ENCODE data around the gene NRSN2.
A peak's percentile ranks its signal among the peaks of the same experiment; 100 is the strongest.
"Not testable (repeated sequence)": the region's sequence is repeated elsewhere in the genome, so short reads cannot be mapped to it uniquely, and the experiment has no call there.

Gene NRSN2

GRCh38 chr20:325889-326644 lies 20.8 kb upstream of the NRSN2 start:
- DNase-seq: no peak

DNA sequence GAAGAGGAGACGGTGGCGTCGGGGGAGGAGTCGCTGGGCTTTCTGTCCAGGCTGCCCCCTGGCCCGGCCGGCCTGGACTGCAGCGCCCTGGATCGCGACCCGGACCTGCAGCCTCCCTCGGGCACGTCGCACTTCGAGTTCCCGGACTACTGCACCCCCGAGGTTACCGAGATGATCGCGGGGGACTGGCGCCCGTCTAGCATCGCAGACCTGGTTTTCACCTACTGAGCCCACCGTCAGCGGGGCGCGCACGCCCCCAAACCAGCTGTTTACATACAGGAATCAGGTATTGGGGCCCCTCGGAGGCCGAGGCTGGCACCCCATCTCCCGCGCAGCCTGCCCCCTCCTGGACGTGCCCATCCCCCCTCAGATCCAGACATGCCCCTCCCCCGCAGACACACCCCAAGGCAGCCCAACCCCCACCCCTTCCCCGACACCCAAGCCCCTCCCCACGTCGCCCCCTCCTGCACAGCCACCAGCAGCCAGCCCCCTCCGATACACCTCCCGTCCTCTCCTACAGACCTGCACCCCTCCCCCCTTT lies 20.2 kb upstream of the NRSN2 start:
- no peak for DNase-seq

DNA sequence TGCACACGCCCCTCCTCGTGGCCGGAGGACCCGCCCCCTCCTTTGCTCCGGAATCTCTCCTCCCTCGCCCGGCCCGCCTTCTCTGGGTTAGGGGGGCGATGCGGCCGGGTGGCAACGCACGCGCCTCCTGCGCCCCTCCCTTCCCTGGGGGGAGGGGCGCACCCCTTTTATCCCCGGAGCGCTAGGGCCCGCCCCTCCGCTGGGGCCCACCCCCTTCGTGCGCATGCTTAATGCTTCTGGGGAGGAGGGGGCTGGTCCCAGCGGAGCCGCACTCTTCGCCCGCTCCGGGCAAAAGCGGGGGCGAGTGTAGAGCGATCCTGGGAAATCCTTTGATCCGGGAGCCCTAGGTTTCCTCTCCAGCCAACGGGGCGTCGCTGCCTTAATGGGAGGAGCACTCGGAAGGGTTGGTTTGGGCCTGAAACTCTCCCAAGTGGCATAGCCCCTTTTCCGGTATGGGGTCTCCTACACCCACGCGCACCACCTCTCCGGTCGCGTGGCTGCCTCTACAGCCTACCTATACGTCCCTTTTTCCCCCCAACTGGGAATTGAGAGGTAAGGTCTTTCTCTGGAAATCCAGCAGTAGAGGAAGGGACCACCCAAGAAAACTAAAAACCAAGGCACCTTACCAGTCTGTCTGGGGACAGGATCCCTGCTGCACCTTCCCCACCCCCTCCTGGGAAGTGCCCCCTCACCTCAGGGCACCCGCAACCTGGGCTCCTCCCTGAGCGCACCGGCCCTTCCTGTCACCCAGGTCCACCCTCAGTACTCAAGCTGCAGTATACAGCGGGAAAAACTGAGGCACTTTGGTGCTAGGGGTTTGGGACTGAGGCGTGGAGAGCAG lies 19.5 kb upstream of the NRSN2 start:
- DNase-seq: peak; percentile 62

DNA sequence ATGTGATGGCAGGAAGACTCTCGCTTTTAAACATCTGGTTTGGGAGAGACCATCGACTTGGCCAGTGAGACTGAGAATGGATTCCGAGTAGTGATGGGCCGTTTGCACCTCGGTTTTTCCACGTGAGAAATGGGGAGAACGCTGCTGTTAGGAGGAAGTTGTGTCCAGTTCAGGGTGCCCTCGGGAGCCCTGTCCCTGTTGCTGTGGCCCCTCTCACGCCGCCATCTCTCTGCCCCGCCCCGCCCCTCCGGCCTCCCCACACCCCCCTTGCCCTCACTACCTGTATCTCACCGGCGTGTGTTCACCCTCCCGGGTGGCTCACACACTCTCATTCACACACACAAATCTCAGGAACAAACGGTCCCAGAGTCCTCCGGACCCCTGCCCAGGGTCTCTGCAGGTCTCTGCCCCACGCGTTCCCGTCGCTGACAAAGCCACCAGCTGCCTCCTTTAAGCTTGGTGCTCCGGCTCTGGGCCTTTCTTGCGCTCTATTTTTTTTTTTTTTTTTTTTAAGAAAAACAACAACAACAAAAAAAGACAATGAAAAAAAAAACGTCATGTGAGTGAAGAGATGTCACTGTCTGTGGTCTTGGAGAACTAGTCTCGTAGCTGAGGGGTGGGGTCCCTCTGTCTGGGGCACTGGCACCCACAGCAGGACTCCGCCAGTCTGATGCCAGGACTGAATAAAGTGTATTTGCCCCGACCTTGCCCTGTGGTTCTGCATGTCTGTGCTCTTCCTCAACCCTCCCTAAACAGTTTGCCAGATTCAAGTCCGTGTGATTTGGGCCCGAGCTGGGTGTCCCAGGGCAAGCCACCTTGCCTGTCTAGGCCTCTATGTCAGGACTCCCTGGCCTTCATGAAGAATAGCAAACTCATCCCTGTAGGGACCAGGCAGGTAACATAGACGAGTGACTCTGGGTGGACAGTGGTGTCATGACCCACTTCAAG lies 18.6 kb upstream of the NRSN2 start:
- no peak for DNase-seq

GRCh38 chr20:328975-329695 lies 17.8 kb upstream of the NRSN2 start:
- no peak for DNase-seq

- DNase-seq: no peak
Observed at GRCh38 chr20:329851-330232, 17.1 kb upstream of the NRSN2 start.

- no peak for DNase-seq
Observed at GRCh38 chr20:330233-331149, 16.4 kb upstream of the NRSN2 start.

DNA sequence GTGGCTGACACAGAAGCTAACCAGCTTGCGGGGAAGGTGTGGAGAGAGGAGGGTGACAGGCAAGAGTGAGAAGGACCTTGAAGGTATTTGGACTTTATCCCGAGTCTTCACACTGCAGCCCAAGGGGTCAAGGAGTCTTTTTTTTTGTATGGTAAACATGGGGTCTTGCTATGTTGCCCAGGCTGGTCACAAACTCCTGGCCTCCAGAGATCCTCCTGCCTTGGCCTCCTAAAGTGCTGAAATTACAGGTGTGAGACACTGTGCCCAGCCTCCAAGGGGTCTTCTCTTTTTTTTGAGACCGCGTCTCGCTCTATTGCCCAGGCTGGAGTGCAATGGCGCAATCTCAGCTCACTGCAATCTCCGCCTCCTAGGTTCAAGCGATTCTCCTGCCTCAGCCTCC lies 12.3 kb upstream of the NRSN2 start:
- no peak for DNase-seq

- DNase-seq: not testable (repeated sequence)
Observed at GRCh38 chr20:336040-336439, 10.9 kb upstream of the NRSN2 start.

- no peak for DNase-seq
Observed at GRCh38 chr20:341682-342081, 5.2 kb upstream of the NRSN2 start.

- no peak for DNase-seq
Observed at GRCh38 chr20:343107-343506, 3.8 kb upstream of the NRSN2 start.

GRCh38 chr20:346033-346639 lies 775 bp upstream of the NRSN2 start:
- no peak for DNase-seq

DNA sequence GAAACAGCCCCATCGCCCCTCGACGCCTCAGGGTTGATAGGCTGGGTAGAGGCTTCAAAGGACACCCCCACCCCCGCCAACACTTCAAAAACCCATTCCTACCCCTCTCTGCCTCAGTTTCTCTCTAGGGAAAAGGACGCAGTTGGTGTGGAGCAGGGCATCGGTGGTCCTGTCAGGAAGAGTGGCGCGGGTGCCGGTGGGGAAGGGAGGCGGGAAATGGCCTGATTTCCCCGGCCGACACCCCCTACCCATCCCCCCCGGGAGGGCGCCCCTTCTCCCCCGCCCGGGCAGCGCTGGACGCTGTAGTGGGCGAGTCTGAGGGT lies 367 bp downstream of the NRSN2 start:
- DNase-seq: no peak

GRCh38 chr20:347640-348484 lies 951 bp downstream of the NRSN2 start:
- peak; percentile 62 for DNase-seq

DNA sequence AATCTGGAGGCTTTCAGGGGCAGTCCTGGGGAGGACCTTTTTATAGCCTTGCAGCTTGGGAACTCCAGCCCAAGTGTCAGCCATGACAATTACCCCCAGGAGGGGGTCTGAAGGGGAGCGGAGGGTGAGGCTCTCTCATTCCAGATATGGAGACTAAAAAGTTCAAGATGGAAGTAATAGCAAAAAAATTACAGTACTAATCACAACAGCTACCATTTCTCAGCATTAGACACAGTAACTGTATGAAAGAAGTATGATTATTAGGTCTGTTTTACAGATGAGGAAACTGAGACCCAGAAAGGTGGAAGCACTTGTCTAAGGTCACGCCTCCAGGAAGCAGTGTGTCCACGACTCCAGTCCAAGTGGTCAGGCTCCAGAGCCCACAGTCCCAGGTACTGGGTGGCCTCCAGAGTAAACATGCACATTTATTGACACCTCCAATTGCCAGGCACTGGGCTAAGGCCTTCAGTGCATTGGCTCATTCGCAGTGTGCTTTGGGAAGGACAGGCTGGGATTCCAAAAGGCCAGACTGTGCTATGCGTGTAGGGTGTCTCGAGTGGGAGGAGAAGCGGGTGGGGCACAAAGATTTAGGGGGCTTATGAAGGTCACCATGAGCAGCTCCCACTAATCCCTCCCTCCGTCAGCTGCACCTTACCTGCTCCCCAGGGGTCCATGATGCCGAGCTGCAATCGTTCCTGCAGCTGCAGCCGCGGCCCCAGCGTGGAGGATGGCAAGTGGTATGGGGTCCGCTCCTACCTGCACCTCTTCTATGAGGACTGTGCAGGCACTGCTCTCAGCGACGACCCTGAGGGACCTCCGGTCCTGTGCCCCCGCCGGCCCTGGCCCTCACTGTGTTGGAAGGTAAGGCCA lies 2.3 kb downstream of the NRSN2 start:
- DNase-seq: no peak

GRCh38 chr20:353166-353565 lies 6.3 kb downstream of the NRSN2 start:
- no peak for DNase-seq

DNA sequence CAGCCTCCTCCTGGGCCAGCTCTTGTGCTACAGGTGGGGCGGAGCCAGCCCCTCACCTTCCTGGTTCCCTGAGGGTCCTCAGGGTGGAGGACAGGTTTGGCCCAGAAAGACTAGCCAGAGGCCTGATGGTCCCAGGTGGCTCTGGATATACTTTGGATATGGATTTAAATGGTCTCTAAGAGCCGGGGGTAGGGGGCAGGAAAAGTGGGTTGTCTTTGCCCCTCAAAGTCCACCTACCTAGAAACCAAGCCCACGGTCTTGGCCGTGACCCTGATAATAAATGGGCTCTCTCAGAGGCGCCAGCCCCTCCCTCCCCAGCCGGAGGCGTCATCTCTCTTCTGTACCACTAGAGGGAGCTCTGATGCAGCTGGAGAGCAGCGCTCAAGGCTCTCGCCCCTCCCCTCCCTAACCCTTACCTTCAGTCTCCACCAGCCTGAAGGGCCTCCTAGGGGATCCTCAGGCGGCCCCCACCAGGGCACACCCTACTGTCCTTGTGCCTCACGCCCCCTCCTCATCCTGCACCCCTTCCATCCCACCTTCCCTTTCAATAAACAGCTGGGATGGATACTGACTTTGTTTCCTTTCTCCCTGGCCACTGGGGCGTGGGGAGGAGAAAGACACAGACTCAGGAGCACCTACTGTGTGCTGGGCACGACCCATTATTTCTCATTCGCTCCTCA lies 7.5 kb downstream of the NRSN2 start:
- peak; percentile 18 for DNase-seq

DNA sequence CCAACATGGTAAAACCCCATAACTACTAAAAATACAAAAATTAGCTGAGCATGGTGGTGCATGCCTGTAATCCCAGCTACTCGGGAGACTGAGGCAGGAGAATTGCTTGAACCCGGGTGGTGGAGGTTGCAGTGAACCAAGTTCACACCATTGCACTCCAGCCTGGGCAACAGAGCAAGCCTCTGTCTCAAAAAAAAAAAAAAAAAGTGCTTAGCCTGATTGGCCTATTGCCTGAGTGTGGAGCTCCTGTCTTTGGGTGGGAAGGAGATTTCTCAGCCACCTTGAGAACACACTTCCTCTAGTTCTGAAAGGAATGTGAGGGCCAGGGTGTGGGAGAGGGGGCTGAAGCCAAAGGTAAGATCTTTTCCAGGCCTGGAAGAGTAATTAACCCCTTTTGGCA lies 9.2 kb downstream of the NRSN2 start:
- DNase-seq: not testable (repeated sequence)
